CD4-positive, CD25-positive, alpha-beta regulatory T cell (primary cell): ENCODE results near the gene DPAGT1. TPM values are rescaled to one million over a fixed set of nuclear protein-coding genes. Genes with fewer than 3 reads are reported as not detected.

Source experiments
- ATAC-seq, 2 donors: fragments of 150-1000 bp; cut with Tn5 transposase; one replicate each; pipeline ENCODE4 v1.10.0; 2021; ENCODE audit warnings: low read depth in 2 of 2, moderate number of reproducible peaks in 2 of 2, moderate library complexity in 1 of 2
- DNase-seq, 3 donors: peaks; one replicate each; pipeline versions ENCODE4 v3.0.0 to v3.0.0-alpha.2; 2012 to 2022; ENCODE audit warnings: mixed read lengths in 1 of 3
- H3K27ac ChIP-seq: one replicate; pipeline ENCODE4 v1.7.0; 2013; ENCODE audit warnings: mild to moderate bottlenecking, low read length; ENCODE audit not compliant: insufficient read depth, poor library complexity, severe bottlenecking
- H3K27me3 ChIP-seq: one replicate; pipeline ENCODE4 v1.7.0; 2013; ENCODE audit warnings: low read length; ENCODE audit not compliant: control insufficient read depth, insufficient read depth
- H3K36me3 ChIP-seq: one replicate; pipeline ENCODE4 v1.7.0; 2013; ENCODE audit warnings: mild to moderate bottlenecking, low read length, moderate library complexity; ENCODE audit not compliant: control insufficient read depth, insufficient read depth
- H3K4me1 ChIP-seq: 2 replicates; pipeline ENCODE4 v1.7.0; 2013; ENCODE audit warnings: mild to moderate bottlenecking, low read length; ENCODE audit not compliant: insufficient read depth, control insufficient read depth, poor library complexity, severe bottlenecking
- H3K4me3 ChIP-seq: one replicate; pipeline ENCODE4 v1.7.0; 2013; ENCODE audit warnings: low read depth, mild to moderate bottlenecking, low read length, moderate library complexity
- H3K9me3 ChIP-seq, 2 experiments: 1 replicate in 1 of 2; 2 replicates in 1 of 2; pipeline ENCODE4 v1.7.0; 2013; ENCODE audit warnings: low read length in 2 of 2, mild to moderate bottlenecking in 1 of 2, moderate library complexity in 1 of 2; ENCODE audit not compliant: control insufficient read depth in 2 of 2
- H3K27ac Mint-ChIP-seq, 3 donors: one replicate each; pipeline ENCODE4 v1.8.0; 2020 to 2022; ENCODE audit warnings: mild to moderate bottlenecking in 3 of 3, mixed read lengths in 3 of 3, moderate library complexity in 2 of 3
- H3K27me3 Mint-ChIP-seq: one replicate; pipeline ENCODE4 v1.8.0; 2022; ENCODE audit warnings: mild to moderate bottlenecking, mixed read lengths
- H3K36me3 Mint-ChIP-seq: one replicate; pipeline ENCODE4 v1.8.0; 2020; ENCODE audit warnings: mixed read lengths
- H3K4me1 Mint-ChIP-seq, 4 donors: one replicate each; pipeline ENCODE4 v1.8.0; 2020 to 2022; ENCODE audit warnings: mixed read lengths in 4 of 4, mild to moderate bottlenecking in 1 of 4
- H3K4me3 Mint-ChIP-seq, 4 donors: one replicate each; pipeline ENCODE4 v1.8.0; 2020 to 2022; ENCODE audit warnings: mild to moderate bottlenecking in 4 of 4, mixed read lengths in 4 of 4, moderate library complexity in 3 of 4
- H3K9me3 Mint-ChIP-seq, 7 donors: one replicate each; pipeline ENCODE4 v1.8.0; 2020 to 2022; ENCODE audit warnings: mixed read lengths in 7 of 7, mild to moderate bottlenecking in 3 of 7, moderate library complexity in 2 of 7
- polyA plus RNA-seq, 4 donors: library from polyadenylated mRNA; unstranded; fragments of 300-500 nt; fragmentation: Illumina TruSeq; gene quantifications; one replicate each; pipeline ENCODE4 v1.2.3, GENCODE V29; 2021
- total RNA-seq: library from RNA; stranded (reverse); gene quantifications from one replicate; pipeline ENCODE4 v1.2.3, GENCODE V29; 2022

Gene DPAGT1
- total and polyA plus RNA-seq, 5 donors from 2014 or later: 22.5 to 35.2 (median 31.2) TPM

GRCh38 chr11:119120639-119121007, 19.0 kb upstream of the DPAGT1 start:
- peak overlapping the region; percentile 86 to 97 (median 95) for H3K27ac Mint-ChIP-seq
- peaks cover 22% of the 10 kb centered on the region for H3K36me3 Mint-ChIP-seq
- peak overlapping the region; percentile 84 for H3K27ac ChIP-seq
- no peaks in the 10 kb centered on the region for H3K27me3 Mint-ChIP-seq
- H3K36me3 ChIP-seq: peaks cover 25% of the 10 kb centered on the region
- DNase-seq: no peak
- no peak for ATAC-seq
- no peaks in the 10 kb centered on the region for H3K9me3 ChIP-seq
- peaks cover 13 to 54% (median 34%) of the 10 kb centered on the region in 4 donors for H3K4me1 Mint-ChIP-seq
- peaks cover 28% of the 10 kb centered on the region for H3K4me1 ChIP-seq
- peak overlapping the region; percentile 84 for H3K4me3 ChIP-seq
- H3K9me3 Mint-ChIP-seq: no peaks in the 10 kb centered on the region
- peak overlapping the region; percentile 92 to 95 (median 94) for H3K4me3 Mint-ChIP-seq
- no peaks in the 10 kb centered on the region for H3K27me3 ChIP-seq

- DNase-seq: no peak
- peaks cover 18 to 54% (median 37%) of the 10 kb centered on the region in 4 donors for H3K4me1 Mint-ChIP-seq
- no peak overlapping the region for H3K27ac ChIP-seq
- peak overlapping the region in 1 of 4 donors; percentile 39 for H3K4me3 Mint-ChIP-seq
- H3K27ac Mint-ChIP-seq: no peak overlapping the region
- no peaks in the 10 kb centered on the region for H3K9me3 Mint-ChIP-seq
- peaks cover 21% of the 10 kb centered on the region for H3K36me3 ChIP-seq
- H3K27me3 Mint-ChIP-seq: no peaks in the 10 kb centered on the region
- H3K4me1 ChIP-seq: peaks cover 38% of the 10 kb centered on the region
- peaks cover 24% of the 10 kb centered on the region for H3K36me3 Mint-ChIP-seq
- H3K4me3 ChIP-seq: no peak overlapping the region
- H3K9me3 ChIP-seq: no peaks in the 10 kb centered on the region
- no peak for ATAC-seq
- no peaks in the 10 kb centered on the region for H3K27me3 ChIP-seq
Observed at GRCh38 chr11:119118946-119119345, 17.3 kb upstream of the DPAGT1 start.

- Histone ChIP-seq H3K4me1 (peaks cover 38% of the 10 kb centered on the region), H3K9me3 (no peaks in the 10 kb centered on the region), H3K4me3 (no peak overlapping the region), H3K27me3 (no peaks in the 10 kb centered on the region), H3K27ac (peak overlapping the region; percentile 1), H3K36me3 (peaks cover 25% of the 10 kb centered on the region)
- Mint-ChIP-seq H3K27me3 (no peaks in the 10 kb centered on the region), H3K4me1 (peaks cover 18 to 48% (median 34%) of the 10 kb centered on the region in 4 donors), H3K9me3 (no peaks in the 10 kb centered on the region), H3K36me3 (peaks cover 24% of the 10 kb centered on the region), H3K4me3 (no peak overlapping the region), H3K27ac (no peak overlapping the region)
- ATAC-seq (no peak), DNase-seq (no peak)
Observed at GRCh38 chr11:119118227-119118626, 16.6 kb upstream of the DPAGT1 start.

- H3K36me3 ChIP-seq: peaks cover 34% of the 10 kb centered on the region
- Mint-ChIP-seq H3K9me3 (no peaks in the 10 kb centered on the region), H3K4me3 (no peak overlapping the region), H3K4me1 (peaks cover 13 to 38% (median 27%) of the 10 kb centered on the region in 4 donors), H3K36me3 (peaks cover 26% of the 10 kb centered on the region), H3K27me3 (no peaks in the 10 kb centered on the region), H3K27ac (no peak overlapping the region)
- no peaks in the 10 kb centered on the region for H3K9me3 ChIP-seq
- H3K27ac ChIP-seq: no peak overlapping the region
- H3K27me3 ChIP-seq: no peaks in the 10 kb centered on the region
- no peak overlapping the region for H3K4me3 ChIP-seq
- no peak for DNase-seq
- no peak for ATAC-seq
- peaks cover 27% of the 10 kb centered on the region for H3K4me1 ChIP-seq
Observed at GRCh38 chr11:119117004-119117706, 15.5 kb upstream of the DPAGT1 start.

GRCh38 chr11:119116601-119117000, 14.9 kb upstream of the DPAGT1 start:
- no peaks in the 10 kb centered on the region for H3K27me3 ChIP-seq
- Mint-ChIP-seq H3K4me3 (no peak overlapping the region), H3K4me1 (peaks cover 10 to 35% (median 25%) of the 10 kb centered on the region in 4 donors), H3K27ac (peak overlapping the region in 1 of 3 donors; percentile 66), H3K36me3 (peaks cover 31% of the 10 kb centered on the region), H3K27me3 (no peaks in the 10 kb centered on the region), H3K9me3 (no peaks in the 10 kb centered on the region)
- H3K27ac ChIP-seq: no peak overlapping the region
- no peak for ATAC-seq
- no peaks in the 10 kb centered on the region for H3K9me3 ChIP-seq
- H3K36me3 ChIP-seq: peaks cover 40% of the 10 kb centered on the region
- peaks cover 21% of the 10 kb centered on the region for H3K4me1 ChIP-seq
- no peak overlapping the region for H3K4me3 ChIP-seq
- no peak for DNase-seq

DNA sequence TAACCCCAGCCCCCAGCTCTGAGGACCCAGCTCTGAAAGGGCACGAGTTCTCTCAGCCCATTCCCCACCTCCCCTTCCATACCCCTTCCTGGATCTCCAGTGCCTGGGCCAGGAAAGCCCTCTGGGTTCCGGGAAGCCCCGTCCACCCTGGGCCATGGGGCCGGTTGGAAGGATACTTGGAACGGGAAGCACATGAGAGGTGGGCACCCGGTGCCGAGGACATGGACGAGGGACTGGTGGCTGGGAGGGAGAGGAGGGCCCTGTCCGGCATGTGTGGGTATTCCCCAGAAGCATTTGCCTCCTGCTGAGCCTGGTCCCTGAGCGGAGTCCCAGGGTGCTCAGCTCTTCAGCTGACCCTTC, 14.6 kb upstream of the DPAGT1 start:
- ATAC-seq: no peak
- no peaks in the 10 kb centered on the region for H3K27me3 Mint-ChIP-seq

DNA sequence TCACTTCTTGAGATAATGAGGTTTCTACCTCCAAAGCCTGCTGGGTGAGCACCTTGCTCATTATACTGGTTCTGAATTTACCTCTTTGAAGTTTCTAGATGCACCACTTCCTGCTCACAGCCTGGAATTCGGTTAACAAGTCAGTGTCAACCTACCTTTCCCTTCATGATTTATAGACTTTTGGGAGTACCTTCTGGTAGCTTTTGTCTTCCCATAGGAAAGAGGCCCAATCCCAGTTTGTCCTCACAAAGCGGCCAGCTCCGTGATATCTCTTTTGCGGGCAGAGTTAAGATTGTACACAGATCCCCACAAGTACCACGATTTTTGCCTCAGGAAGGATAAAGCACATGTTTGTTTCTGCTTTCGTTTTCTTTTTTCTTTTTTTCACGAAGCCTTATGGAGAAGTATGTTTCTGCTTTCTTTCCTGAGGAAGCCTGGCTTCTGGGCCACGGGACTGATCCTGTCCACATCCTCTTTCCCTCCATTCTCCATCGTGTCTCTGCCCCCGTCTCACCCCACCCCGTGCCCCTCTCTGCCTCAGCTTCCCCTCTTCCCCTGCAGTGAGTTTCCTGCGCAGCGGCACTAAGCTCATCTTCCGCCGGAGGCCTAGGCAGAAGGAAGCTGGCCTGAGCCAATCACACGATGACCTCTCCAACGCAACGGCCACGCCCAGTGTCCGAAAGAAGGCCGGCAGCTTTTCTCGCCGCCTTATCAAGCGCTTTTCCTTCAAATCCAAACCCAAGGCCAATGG, 14.0 kb upstream of the DPAGT1 start:
- peaks cover 10 to 32% (median 22%) of the 10 kb centered on the region in 4 donors for H3K4me1 Mint-ChIP-seq
- DNase-seq (peak in 2 of 3 donors; percentile 33 to 56), ATAC-seq (peak; percentile 27 to 75)
- H3K27ac Mint-ChIP-seq: peak overlapping the region; percentile 88 to 94 (median 91)
- H3K27me3 Mint-ChIP-seq: no peaks in the 10 kb centered on the region
- Histone ChIP-seq H3K27me3 (no peaks in the 10 kb centered on the region), H3K36me3 (peaks cover 49% of the 10 kb centered on the region), H3K4me3 (peak overlapping the region; percentile 24), H3K4me1 (peaks cover 16% of the 10 kb centered on the region), H3K9me3 (no peaks in the 10 kb centered on the region), H3K27ac (peak overlapping the region; percentile 51)
- peak overlapping the region; percentile 52 to 91 (median 81) for H3K4me3 Mint-ChIP-seq
- peaks cover 35% of the 10 kb centered on the region for H3K36me3 Mint-ChIP-seq
- H3K9me3 Mint-ChIP-seq: no peaks in the 10 kb centered on the region

More for the DNA sequence above, 14.6 kb upstream of the DPAGT1 start:
- no peaks in the 10 kb centered on the region for H3K9me3 Mint-ChIP-seq
- peaks cover 10 to 37% (median 26%) of the 10 kb centered on the region in 4 donors for H3K4me1 Mint-ChIP-seq
- Histone ChIP-seq H3K4me3 (no peak overlapping the region), H3K27ac (peak overlapping the region; percentile 51), H3K9me3 (no peaks in the 10 kb centered on the region), H3K4me1 (peaks cover 21% of the 10 kb centered on the region), H3K36me3 (peaks cover 44% of the 10 kb centered on the region), H3K27me3 (no peaks in the 10 kb centered on the region)
- H3K27ac Mint-ChIP-seq: peak overlapping the region in 2 of 3 donors; percentile 88 to 94
- no peak for DNase-seq
- H3K4me3 Mint-ChIP-seq: peak overlapping the region in 2 of 4 donors; percentile 29 to 85
- peaks cover 35% of the 10 kb centered on the region for H3K36me3 Mint-ChIP-seq
